ENCODE measurements around the gene HOXA7. TPM values are rescaled to one million over a fixed set of nuclear protein-coding genes. Genes with fewer than 3 reads are reported as not detected.

HOXA7 gene
- total RNA-seq, 2 donors from 2014 or later: 0.28 to 0.54 TPM

DNA sequence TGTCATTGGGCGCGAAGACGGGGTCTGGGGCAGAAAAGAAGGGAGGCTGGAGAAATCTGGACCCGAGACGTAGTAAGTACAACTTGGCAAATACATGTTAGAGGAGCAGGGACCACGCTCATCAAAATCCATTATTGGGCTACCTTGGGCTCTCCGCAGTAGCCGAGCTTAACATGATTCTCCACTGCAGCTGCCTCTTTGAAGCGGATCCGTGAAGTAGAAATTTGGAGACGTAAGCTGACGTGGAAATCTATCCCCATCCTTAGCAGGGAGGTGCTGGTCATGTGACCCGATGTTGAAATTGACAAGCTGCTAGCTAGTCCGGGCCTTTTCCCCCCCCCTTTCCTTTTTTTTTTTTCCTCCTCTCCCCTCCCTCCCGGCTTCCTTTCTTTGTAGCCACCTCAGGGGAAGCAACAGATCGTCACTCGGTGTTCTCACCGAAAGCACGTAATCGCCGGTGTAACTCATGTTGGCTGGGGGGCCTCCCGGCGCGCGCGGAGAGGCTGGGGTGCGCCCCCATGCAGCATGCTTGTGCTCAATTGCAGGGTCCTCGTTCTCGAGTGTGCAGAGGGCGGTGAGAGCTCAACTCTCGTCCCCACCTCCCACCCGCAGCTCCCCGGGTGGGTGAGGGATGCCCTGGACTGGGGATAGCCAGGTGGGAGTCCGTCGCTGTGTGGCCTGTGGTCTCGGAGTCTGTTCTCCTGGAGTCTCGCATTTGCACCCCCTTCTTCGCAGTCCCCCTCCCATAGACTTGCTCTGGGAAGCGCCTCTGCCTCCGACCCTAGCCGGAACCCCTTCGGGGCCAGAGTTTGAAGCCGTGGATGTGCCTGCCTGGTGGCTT lies 28.8 kb upstream of the HOXA7 start, which contains the start of gene HOXA11:
Gene HOXA11 (minus strand): TSS at position 220 of the 841 bp plus-strand sequence. CDS start 88 bp downstream, at position 132.
- no peak for ATAC-seq (ENCODE audit: insufficient number of reproducible peaks, low FRiP score, low read depth)
- H3K4me1 ChIP-seq (ENCODE audit: control insufficient read depth in 1 of 2, low read depth in 2 of 2): peaks cover 29 to 53% of the 10 kb centered on the region in 2 donors
- H3K27me3 ChIP-seq (replicated peaks; ENCODE audit: insufficient read depth): peaks cover 56% of the 10 kb centered on the region

DNA sequence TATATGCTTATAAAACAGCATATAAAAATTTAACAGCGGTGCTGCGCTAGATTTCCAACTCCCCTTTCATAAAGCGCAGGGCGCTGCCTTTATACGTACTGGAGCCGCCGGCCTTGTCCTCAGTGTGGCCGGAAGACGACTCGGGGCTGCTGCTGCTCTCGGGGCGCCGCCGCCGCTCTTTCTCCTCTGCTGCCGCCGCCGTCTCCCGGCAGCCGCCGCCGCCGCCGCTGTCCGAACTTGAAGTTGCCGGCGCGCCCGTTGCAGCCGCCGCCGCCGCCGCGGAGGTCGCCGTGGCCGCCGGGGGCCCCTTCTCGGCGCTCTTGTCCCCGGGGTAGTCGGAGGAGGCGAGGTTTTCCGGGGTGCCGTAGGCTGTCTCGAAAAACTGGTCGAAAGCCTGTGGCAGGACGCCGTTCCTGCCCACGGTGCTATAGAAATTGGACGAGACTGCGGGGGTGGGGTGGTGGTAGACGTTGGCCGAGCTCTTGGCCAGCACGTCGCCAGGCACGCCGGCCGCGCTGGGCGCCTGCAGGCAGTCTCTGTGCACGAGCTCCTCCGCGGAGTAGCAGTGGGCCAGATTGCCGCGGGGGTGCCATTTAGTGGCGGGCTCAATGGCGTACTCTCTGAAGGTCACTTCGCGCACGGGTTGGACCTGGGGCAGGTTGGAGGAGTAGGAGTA lies 28.0 kb upstream of the HOXA7 start:
- H3K27ac ChIP-seq: peak overlapping the region in 1 of 2 donors; percentile 11
- peaks cover 50% of the 10 kb centered on the region for H3K27me3 ChIP-seq (replicated peaks; ENCODE audit: insufficient read depth)
- H3K36me3 ChIP-seq: no peaks in the 10 kb centered on the region
- peak overlapping the region; percentile 68 for H3K4me3 ChIP-seq
- ATAC-seq (ENCODE audit: insufficient number of reproducible peaks, low FRiP score, low read depth) (no peak), DNase-seq (ENCODE audit: low spot score) (no peak)
- H3K4me1 ChIP-seq (ENCODE audit: control insufficient read depth in 1 of 2, low read depth in 2 of 2): peaks cover 29 to 59% of the 10 kb centered on the region in 2 donors
- H3K9me3 ChIP-seq: no peaks in the 10 kb centered on the region
- TF ChIP-seq, protein P1, sequence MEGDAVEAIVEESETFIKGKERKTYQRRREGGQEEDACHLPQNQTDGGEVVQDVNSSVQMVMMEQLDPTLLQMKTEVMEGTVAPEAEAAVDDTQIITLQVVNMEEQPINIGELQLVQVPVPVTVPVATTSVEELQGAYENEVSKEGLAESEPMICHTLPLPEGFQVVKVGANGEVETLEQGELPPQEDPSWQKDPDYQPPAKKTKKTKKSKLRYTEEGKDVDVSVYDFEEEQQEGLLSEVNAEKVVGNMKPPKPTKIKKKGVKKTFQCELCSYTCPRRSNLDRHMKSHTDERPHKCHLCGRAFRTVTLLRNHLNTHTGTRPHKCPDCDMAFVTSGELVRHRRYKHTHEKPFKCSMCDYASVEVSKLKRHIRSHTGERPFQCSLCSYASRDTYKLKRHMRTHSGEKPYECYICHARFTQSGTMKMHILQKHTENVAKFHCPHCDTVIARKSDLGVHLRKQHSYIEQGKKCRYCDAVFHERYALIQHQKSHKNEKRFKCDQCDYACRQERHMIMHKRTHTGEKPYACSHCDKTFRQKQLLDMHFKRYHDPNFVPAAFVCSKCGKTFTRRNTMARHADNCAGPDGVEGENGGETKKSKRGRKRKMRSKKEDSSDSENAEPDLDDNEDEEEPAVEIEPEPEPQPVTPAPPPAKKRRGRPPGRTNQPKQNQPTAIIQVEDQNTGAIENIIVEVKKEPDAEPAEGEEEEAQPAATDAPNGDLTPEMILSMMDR (IDR thresholded peaks at IDR 0.05): no peak

More for the DNA sequence above, 28.8 kb upstream of the HOXA7 start, which contains the start of gene HOXA11:
- Histone ChIP-seq H3K9me3 (no peaks in the 10 kb centered on the region), H3K4me3 (peak within 1 kb of the TSS; percentile 68), H3K27ac (peak within 1 kb of the TSS in 1 of 2 donors; percentile 11), H3K36me3 (no peaks in the 10 kb centered on the region)
- no peak for DNase-seq (ENCODE audit: low spot score)
- TF ChIP-seq, protein P1 (IDR thresholded peaks at IDR 0.05): no peak

DNA sequence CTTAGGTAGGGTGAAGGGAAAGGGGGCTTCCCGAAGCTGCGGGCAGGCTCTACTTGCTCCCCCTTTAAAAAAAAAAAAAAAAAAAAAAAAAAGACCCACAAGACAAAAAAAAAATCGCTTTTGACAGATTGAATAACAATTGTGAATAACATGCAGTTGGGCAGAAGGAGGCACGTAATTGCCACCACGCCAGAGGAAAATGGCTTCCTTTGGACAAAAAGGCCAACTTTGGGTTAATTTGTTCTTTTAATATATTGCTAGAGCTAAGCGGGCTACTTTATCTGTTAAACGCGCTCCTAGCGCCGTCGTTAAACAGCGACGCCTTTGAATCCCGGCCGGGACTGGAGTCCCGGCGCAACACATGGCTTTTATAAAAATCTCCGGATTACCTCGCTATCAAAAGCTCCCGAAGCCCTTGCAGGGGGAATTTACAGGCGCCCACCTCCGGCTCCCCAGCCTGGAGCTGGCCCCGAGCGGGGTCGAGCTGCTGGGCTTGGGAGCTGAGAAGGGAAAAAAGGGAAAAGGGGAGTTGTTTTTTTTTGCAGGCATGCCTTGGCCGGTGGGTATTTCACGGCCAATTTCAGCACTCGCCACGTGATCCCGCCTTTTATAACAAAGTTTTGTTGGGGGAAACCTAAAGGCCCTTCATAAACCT lies 27.3 kb upstream of the HOXA7 start:
- Histone ChIP-seq H3K36me3 (no peaks in the 10 kb centered on the region), H3K4me3 (peak overlapping the region; percentile 68), H3K27ac (no peak overlapping the region), H3K9me3 (no peaks in the 10 kb centered on the region), H3K27me3 (replicated peaks; ENCODE audit: insufficient read depth) (peaks cover 50% of the 10 kb centered on the region), H3K4me1 (ENCODE audit: control insufficient read depth in 1 of 2, low read depth in 2 of 2) (peaks cover 25 to 58% of the 10 kb centered on the region in 2 donors)
- TF ChIP-seq, protein P1 (IDR thresholded peaks at IDR 0.05): no peak
- ATAC-seq (ENCODE audit: insufficient number of reproducible peaks, low FRiP score, low read depth) (no peak), DNase-seq (ENCODE audit: low spot score) (no peak)

DNA sequence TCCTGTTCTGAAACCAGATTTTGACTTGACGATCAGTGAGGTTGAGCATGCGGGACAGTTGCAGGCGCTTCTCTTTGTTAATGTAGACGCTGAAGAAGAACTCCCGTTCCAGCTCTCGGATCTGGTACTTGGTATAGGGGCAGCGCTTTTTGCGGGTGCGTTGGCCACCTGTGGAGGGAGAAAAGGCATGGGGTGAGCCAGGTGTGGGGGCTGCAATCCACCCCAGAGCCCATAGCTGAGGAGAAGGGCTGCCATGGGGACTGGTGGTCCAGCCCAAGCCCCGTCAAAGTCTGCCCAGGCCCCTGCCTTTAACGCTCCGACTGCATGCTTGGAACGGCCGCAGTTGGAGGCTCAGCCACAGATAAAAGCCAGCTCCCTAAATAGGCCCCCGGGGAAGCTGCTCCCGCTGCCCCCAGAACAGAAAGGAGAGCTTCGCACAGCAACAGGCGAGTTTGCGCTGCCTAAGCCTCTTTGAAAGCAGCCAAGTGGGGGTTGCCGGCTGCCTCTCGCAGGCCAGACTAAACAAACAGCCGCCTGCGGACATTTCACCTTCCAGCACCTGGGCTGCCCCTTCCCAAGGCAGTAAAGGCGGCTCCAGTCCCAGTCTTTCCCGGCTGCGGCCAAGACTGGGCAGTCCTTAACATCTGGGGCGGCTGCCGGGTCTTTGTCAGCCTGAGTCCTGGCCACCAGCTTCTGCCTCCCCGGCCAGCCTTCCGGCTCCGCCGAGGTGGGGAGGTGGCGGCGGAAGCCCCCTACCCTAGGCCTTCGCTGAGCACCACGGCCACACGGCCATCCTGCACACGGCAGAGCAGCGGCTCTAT lies 26.6 kb upstream of the HOXA7 start:
- ATAC-seq (ENCODE audit: insufficient number of reproducible peaks, low FRiP score, low read depth) (no peak), DNase-seq (ENCODE audit: low spot score) (no peak)
- H3K4me1 ChIP-seq (ENCODE audit: control insufficient read depth in 1 of 2, low read depth in 2 of 2): peaks cover 20 to 51% of the 10 kb centered on the region in 2 donors
- no peaks in the 10 kb centered on the region for H3K9me3 ChIP-seq
- H3K27ac ChIP-seq: peak overlapping the region in 1 of 2 donors; percentile 25
- H3K4me3 ChIP-seq: peak overlapping the region; percentile 68
- peaks cover 48% of the 10 kb centered on the region for H3K27me3 ChIP-seq (replicated peaks; ENCODE audit: insufficient read depth)
- TF ChIP-seq, protein P1 (IDR thresholded peaks at IDR 0.05): no peak
- no peaks in the 10 kb centered on the region for H3K36me3 ChIP-seq
